GM12864 (cell line): ENCODE measurements around the gene LRRC42.

Experiments used
- DNase-seq: peaks from one replicate; pipeline ENCODE4 v3.0.0-alpha.2; 2011; ENCODE audit warnings: low read depth
- H3K4me3 ChIP-seq: 2 replicates; pipeline ENCODE4 v1.5.1; 2011; ENCODE audit warnings: mild to moderate bottlenecking, low read depth, low read length, control low read depth
- TF ChIP-seq, protein P1 (sequence below): IDR thresholded peaks from 2 replicates; pipeline ENCODE4 v1.5.1; 2011; ENCODE audit warnings: low read depth, mild to moderate bottlenecking, moderate library complexity, low read length, control low read depth, inconsistent platforms; ENCODE audit errors: missing control alignments

LRRC42 gene

DNA sequence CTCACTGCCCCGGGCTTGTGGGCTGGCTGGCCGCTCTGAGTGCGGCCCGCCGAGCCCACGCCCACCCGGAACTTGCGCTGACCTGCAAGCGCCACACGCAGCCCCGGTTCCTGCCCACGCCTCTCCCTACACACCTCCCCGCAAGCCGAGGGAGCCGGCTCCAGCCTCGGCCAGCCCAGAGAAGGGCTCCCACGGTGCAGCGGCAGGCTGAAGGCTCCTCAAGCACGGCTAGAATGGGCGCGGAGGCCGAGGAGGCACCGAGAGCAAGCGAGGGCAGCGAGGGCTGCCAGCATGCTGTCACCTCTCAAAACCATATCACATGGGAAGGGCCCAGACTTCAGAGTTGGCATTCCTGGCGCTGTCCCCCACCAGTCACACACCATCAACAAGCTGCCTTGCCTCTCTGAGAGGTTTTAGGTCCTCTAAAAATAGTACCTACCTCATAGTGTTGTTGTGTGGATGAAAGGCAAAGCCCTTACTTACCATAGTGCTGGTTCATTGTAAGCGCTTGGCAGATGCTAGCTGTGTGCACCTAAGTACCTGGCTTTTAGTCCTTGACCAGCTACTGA lies 58.4 kb downstream of the LRRC42 start:
- no peak overlapping the region for H3K4me3 ChIP-seq
- DNase-seq, result no peak
- TF ChIP-seq, protein P1, sequence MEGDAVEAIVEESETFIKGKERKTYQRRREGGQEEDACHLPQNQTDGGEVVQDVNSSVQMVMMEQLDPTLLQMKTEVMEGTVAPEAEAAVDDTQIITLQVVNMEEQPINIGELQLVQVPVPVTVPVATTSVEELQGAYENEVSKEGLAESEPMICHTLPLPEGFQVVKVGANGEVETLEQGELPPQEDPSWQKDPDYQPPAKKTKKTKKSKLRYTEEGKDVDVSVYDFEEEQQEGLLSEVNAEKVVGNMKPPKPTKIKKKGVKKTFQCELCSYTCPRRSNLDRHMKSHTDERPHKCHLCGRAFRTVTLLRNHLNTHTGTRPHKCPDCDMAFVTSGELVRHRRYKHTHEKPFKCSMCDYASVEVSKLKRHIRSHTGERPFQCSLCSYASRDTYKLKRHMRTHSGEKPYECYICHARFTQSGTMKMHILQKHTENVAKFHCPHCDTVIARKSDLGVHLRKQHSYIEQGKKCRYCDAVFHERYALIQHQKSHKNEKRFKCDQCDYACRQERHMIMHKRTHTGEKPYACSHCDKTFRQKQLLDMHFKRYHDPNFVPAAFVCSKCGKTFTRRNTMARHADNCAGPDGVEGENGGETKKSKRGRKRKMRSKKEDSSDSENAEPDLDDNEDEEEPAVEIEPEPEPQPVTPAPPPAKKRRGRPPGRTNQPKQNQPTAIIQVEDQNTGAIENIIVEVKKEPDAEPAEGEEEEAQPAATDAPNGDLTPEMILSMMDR, result no peak

DNA sequence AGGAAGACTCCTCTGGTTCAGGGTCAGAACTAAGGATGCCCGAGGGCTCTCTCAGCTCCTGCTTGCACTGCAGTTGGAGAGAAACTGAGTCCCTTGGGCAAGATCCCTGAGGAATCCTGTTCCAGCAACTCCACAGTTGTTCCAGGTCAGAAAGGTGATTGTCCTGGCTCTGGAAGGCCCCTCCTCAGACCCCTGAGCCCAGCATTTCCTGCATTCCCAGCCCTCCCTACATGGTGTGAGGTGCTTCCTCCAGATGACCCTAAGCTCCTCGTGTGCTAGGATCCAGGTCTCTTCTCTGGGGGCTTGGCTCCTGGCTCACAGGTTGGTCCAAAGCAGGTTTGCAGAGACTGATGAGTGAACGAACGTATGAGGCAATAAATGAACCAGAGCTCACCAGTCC lies 60.4 kb downstream of the LRRC42 start:
- H3K4me3 ChIP-seq, result no peak overlapping the region
- TF ChIP-seq, protein P1, result no peak
- DNase-seq, result no peak

DNA sequence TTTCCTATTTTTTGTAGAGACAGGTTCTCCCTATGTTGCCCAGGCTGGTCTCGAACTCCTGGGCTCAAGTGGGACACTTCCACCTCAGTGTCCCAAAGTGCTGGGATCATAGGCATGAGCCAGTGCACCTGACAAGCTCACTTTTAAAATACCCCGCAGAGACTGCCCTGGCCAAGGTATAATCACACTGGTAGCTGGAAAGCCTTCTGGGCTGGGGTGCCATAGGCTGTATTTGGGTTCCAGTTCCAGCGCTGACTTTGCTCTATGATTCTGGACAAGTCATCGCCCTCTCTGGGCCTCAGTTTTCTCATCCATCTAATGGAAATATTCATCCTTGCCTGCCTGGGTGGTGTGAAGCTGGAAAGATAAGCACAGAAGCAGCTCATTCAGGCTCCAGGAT lies 61.5 kb downstream of the LRRC42 start:
- no peak for DNase-seq
- TF ChIP-seq, protein P1, result no peak
- no peak overlapping the region for H3K4me3 ChIP-seq

DNA sequence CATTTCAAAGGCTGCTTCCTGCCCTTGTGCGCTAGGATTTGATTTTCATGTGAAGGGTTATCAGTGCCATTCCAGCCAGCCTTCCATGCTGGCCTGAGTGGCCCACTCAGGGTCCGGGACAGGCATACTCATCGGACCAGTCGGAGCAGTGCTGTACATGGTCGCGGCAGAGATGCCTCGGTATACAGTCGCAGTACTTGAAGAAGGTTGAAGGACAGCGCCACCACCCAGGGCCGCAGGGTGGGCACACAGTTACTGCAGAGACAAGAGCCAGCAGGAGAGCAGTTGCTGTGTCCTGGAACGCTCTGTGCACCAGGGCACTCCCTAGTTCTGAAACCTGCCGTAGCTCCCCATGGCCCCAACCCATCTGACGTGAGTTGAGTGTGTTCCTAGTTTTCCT lies 62.7 kb downstream of the LRRC42 start:
- no peak for DNase-seq
- TF ChIP-seq, protein P1, result no peak
- H3K4me3 ChIP-seq, result no peak overlapping the region

DNA sequence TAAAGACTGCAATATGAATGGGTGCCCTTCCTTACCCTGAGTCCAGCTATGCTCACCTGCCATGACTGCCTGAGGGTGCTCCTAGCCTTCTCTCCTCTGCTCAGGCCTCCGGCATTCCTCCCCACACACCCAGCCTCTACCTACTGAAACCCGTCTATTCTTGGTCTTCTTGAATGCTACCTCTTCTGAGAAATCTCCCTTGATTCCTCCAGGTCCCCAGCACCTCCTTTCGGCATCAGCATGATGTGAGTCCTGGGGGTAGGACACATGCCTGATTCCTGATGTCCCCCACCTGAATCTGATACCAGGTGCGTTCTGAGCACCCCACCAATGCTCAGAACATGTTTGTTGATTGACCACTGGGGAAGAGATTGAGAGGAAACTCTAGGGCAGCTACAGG lies 63.3 kb downstream of the LRRC42 start:
- no peak overlapping the region for H3K4me3 ChIP-seq
- TF ChIP-seq, protein P1, result no peak
- no peak for DNase-seq

DNA sequence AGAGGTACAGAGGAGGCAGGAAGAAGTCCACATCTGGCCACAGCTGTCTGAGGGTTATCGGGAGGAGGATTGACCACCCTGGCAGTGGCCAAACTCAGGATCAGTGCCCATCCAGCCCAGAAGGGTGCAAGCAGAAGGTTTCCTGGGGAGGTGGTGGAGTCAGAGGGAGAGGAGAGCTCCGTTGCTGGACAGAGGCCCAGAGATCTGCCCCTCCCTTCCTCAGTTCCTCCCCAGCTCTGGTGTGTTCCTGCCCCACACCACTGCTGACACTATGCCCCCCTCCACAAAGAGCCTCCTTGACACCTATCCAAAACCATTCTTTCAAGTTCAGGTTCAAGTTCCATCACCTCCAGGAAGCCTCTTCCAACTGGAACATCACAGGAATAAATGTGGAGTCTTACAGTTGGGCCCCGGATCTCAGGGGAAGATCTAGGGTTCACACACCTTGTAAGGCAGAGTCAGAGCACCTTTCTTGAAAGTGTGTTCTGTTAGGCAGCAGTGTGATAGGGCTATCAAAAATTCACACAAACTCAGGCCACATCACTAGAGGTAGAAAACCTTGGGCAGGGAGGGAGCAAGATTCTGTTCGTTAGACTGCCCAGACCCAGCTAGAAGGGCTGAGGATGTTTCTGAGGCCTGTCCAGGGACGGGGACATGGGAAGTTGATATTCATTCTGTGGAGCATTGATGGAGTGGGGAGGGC lies 64.4 kb downstream of the LRRC42 start:
- DNase-seq, result no peak
- no peak overlapping the region for H3K4me3 ChIP-seq
- TF ChIP-seq, protein P1, result no peak

DNA sequence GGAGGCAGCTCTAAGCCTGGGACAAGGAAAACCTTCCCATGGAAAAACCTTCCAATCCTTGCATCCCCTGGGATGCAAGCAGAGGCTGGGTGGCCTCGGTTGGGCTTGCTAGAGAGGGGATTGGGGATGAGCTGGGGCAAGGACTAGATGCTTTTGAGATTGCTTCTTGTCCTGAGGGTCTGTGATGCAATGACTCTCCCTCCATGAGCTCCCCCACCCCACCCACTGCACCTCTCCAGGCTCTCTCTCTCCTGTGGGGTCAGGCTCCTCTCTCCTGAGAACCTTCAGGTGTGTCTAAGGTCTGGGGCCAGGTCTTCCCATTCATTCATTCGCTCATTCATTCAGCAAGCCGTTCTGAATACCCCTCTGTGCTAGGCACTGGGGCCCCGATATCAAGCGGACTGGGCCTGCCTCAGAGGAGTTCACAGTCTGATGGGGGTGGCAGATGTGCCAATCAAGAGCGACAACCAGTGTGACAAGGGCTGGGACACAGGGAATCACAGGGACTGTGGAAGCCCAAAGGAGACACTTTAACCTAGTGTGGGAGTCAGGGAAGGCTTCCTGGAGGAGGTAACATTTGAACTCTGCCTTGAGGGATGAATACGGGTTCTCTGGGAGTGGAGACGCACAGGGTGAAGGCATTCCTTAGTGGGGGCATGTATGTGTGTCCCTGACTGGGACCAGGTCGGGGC lies 65.3 kb downstream of the LRRC42 start:
- no peak for DNase-seq
- no peak overlapping the region for H3K4me3 ChIP-seq
- TF ChIP-seq, protein P1, result no peak
